ENCODE results near the gene GPR156.

DNA sequence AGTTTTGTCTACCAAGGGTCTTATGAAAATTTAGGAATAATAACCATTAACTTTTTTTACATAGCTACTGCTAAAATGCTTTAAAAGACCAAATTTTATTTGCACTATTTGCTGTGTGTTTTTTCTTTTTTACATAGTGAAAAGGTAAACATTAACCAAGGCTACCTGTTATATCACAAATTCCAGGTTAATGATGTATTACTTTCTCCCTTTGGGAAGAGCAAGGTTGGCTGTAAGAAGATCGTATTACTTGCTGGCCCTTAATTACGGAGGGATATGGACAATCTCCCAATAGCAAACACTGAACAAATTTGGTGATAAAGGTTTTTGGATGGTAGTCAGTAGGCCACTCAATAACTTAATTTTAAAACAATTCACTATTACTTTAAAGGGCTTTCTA is 41.8 kb upstream of the GPR156 start:
- no peak for TF ChIP-seq POLR2A (IDR thresholded peaks at IDR 0.05; ENCODE audit: borderline replicate concordance, extremely low read depth, insufficient read depth, insufficient read length)
- no peak for TF ChIP-seq POLR2AphosphoS5 (IDR thresholded peaks at IDR 0.05; ENCODE audit: low read depth, low read length)
- TF ChIP-seq, protein P1, sequence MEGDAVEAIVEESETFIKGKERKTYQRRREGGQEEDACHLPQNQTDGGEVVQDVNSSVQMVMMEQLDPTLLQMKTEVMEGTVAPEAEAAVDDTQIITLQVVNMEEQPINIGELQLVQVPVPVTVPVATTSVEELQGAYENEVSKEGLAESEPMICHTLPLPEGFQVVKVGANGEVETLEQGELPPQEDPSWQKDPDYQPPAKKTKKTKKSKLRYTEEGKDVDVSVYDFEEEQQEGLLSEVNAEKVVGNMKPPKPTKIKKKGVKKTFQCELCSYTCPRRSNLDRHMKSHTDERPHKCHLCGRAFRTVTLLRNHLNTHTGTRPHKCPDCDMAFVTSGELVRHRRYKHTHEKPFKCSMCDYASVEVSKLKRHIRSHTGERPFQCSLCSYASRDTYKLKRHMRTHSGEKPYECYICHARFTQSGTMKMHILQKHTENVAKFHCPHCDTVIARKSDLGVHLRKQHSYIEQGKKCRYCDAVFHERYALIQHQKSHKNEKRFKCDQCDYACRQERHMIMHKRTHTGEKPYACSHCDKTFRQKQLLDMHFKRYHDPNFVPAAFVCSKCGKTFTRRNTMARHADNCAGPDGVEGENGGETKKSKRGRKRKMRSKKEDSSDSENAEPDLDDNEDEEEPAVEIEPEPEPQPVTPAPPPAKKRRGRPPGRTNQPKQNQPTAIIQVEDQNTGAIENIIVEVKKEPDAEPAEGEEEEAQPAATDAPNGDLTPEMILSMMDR (IDR thresholded peaks at IDR 0.05 in 2 of 3, conservative IDR thresholded peaks at IDR 0.05 in 1 of 3; ENCODE audit: borderline replicate concordance in 1 of 3, insufficient read depth in 1 of 3, low read depth in 2 of 3, low read length in 2 of 3) = no peak
- TF ChIP-seq EZH2phosphoT487 (IDR thresholded peaks at IDR 0.05; ENCODE audit: borderline replicate concordance) = no peak
- no peak for TF ChIP-seq TCF7L2 (IDR thresholded peaks at IDR 0.05; ENCODE audit: borderline replicate concordance, extremely low read depth, insufficient read depth, insufficient read length)
- TF ChIP-seq CEBPB (IDR thresholded peaks at IDR 0.05; ENCODE audit: low read depth) = no peak
- TF ChIP-seq RAD21 (IDR thresholded peaks at IDR 0.05; ENCODE audit: low read depth) = no peak
- no peak for TF ChIP-seq EZH2 (IDR thresholded peaks at IDR 0.05)
- TF ChIP-seq YY1 (IDR thresholded peaks at IDR 0.05; ENCODE audit: extremely low read depth, insufficient replicate concordance, low read depth, low read length) = no peak
- no peak for TF ChIP-seq ELF1 (IDR thresholded peaks at IDR 0.05; ENCODE audit: borderline replicate concordance, low read depth)
- TF ChIP-seq, protein P2, sequence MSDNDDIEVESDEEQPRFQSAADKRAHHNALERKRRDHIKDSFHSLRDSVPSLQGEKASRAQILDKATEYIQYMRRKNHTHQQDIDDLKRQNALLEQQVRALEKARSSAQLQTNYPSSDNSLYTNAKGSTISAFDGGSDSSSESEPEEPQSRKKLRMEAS (IDR thresholded peaks at IDR 0.05) = no peak
- TF ChIP-seq ZFX (IDR thresholded peaks at IDR 0.05) = no peak
- TF ChIP-seq SRF (IDR thresholded peaks at IDR 0.05; ENCODE audit: low read depth) = no peak
- TF ChIP-seq, protein P3, sequence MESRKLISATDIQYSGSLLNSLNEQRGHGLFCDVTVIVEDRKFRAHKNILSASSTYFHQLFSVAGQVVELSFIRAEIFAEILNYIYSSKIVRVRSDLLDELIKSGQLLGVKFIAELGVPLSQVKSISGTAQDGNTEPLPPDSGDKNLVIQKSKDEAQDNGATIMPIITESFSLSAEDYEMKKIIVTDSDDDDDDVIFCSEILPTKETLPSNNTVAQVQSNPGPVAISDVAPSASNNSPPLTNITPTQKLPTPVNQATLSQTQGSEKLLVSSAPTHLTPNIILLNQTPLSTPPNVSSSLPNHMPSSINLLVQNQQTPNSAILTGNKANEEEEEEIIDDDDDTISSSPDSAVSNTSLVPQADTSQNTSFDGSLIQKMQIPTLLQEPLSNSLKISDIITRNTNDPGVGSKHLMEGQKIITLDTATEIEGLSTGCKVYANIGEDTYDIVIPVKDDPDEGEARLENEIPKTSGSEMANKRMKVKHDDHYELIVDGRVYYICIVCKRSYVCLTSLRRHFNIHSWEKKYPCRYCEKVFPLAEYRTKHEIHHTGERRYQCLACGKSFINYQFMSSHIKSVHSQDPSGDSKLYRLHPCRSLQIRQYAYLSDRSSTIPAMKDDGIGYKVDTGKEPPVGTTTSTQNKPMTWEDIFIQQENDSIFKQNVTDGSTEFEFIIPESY (IDR thresholded peaks at IDR 0.05; ENCODE audit: extremely low read depth, insufficient replicate concordance, low read length) = no peak
